GM18511 (cell line): ENCODE measurements around the gene PDE3B.
"Not testable (repeated sequence)": the region's sequence is repeated elsewhere in the genome, so short reads cannot be mapped to it uniquely, and the experiment has no call there.

Experiments
- ATAC-seq: cut with Tn5 transposase; IDR thresholded peaks from one replicate; pipeline ENCODE4 v1.9.1; 2021; ENCODE audit warnings: mild to moderate bottlenecking, moderate library complexity; ENCODE audit not compliant: unreplicated experiment

Gene PDE3B

GRCh38 chr11:14873632-14874031 is 230.0 kb downstream of the PDE3B start:
- no peak for ATAC-seq

GRCh38 chr11:14875163-14875562 is 231.6 kb downstream of the PDE3B start:
- ATAC-seq = no peak

DNA sequence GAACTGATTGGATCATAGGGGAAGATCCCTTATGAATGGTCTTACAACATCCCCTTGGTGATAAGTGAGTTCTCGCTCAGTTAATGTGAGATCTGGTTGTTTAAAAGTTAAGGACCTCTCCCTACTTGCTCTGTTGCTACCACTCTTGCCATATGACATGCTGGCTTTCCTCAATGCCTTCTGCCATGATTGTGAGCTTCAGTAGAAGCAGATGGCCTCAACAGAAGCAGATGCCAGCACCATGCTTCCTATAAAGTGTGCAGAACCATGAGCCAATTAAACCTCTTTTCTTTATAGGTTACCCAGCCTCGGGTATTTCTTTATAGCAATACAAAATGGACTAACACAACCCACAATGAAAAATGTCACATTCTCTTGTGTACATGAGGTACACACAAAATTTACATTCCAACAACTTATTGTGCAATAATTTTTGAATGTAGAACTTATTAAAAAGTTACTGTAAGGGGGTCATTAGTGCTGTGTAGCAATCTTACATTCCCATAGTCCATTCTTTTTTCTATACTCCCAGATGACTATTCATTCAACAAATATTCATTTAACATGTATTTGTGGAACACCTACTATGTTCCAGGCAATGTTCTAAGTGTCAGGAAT is 238.1 kb downstream of the PDE3B start:
- ATAC-seq = no peak

- ATAC-seq = no peak
These were observed 238.6 kb downstream of the PDE3B start for GRCh38 chr11:14882196-14882595.

GRCh38 chr11:14883683-14884082 is 240.1 kb downstream of the PDE3B start:
- ATAC-seq = not testable (repeated sequence)

GRCh38 chr11:14884667-14885273 is 241.2 kb downstream of the PDE3B start:
- ATAC-seq = no peak

DNA sequence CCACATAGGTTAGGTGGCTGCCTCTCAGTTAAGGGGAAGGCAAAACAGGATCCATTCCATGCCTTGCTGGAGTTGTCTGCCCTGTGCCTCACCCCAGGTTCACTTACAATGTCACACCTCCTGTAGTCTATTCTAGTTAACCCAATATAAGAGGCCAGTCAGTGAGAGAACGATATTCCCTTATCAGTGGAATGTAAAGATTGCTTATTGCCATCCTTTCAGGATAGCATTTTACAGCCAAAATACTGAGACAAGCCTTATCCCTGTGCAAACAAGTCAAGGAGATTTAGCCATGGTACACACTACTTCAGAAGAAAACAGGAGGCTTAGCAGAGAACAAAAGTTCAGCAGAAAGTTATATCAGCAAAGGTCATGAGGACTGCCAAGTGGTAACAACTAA is 242.9 kb downstream of the PDE3B start:
- ATAC-seq = no peak

GRCh38 chr11:14891143-14892035 is 247.8 kb downstream of the PDE3B start:
- peak; percentile 65 for ATAC-seq

DNA sequence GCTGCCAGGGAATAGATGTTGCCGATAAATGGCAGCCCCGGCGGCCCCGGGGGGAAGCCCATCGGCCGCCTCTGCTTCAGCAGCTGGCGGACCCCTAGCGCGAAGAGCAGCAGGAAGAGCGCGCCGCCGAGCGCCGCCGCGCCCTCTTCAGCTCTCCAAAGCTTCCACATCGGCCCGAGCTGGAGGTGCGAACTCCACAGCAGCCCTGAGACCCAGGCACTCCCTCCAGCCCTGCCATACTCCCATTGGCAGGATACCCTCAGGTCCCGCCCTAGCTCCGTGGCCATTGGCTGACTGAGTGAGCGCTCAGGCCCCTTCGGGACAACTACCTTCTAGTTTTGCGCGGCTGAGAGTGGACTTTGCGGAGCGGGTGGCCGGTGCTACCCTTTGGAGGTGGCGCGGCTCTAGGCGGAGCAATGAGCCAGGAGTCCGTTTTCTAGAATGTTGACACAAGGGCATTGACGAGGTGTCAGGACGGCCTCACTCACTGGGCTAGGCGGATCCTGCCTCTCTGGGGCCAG is 248.5 kb downstream of the PDE3B start, which contains the start of gene CYP2R1:
Gene CYP2R1, minus strand, starts transcription at position 196 of the 521 bp plus-strand sequence. Its CDS starts 26 bp downstream, at position 170.
- peak; percentile 93 for ATAC-seq

DNA sequence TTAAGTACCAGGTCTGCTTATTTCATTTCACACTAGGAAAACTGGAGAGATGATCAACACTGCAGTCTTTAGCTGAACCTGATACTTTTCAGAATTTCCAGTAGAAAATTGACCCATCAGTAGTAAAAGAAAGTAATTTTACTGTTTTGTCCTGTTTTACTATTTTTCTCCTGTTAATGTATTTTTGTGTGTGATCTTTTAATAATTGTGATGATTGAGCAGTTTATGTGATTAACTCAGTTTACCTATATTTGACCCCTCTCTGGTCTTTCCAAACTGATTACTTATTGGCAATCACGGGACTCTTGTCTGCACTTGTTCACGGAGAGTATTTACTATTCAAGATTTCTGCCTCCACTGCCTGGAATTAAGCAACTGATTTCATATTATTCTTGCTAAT is 249.0 kb downstream of the PDE3B start:
- ATAC-seq = no peak

GRCh38 chr11:14894657-14895598 is 251.3 kb downstream of the PDE3B start:
- no peak for ATAC-seq

DNA sequence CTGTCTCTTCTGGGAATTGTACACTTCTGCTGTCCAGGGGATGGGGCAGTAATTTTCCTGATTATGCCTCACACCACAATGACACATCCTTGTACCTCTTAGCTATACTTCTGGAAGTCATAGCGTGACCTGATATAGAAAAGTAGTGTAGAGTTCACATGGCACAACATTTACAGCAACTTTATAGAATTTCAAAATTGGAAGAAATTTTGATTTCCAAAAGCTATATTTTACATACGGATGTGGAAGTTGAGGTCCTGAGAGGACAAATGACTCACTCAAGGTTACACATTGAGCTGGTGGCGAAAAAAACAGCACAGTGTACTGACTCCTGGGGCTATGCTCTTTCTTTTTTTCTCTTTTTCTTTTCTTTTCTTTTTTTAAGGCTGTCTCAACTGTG is 254.8 kb downstream of the PDE3B start:
- ATAC-seq = no peak

DNA sequence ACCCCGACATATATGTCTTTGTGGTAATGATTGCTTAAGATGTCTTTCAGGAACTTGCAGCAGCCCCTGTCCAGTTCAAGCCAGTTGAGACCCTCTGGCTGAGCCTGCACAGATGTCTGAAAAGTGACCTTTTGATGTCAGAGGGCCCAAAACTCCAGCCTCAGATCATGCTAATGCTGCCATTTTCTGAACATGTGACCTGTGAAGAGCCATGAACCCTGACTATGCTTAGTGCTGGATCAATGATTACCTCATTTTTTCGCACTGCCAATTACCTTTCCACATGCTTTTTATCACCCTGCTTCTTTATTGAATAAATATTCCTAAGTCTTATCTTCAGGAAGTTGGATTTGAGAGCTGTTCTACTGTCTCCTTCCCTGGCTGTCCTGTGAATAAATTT is 255.3 kb downstream of the PDE3B start:
- no peak for ATAC-seq

DNA sequence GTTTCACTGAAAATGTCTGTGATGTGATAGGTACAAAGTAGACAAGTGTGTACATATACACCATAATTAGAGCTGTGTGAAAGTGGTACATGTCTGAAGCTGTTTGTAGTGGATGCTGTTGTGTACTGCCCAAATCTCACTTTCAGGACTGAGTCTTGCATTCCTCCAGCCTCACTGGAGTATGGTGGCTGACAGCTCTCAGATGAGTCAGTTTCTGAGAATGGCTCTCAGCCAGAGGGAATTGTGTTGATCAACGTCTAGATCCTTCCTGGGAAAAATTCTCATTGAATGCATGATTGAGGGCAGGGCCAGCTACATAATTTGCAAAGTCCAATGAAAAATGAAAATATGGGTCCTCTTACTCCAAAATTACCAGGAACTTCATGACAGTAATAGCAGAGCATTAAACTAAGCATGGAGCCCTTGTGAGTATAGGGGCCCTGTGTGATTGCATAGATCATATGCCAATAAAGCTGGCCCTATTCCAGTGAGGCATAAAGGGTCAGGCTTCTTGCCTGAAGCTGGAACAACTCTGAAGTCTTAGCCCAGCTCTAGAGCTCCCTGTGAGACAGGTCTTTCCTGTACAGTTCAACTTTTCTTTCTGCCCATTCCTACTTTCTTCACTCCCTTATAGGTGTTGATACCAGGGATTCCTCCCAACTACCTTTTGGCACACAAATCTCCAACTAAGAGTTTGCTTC is 259.2 kb downstream of the PDE3B start:
- no peak for ATAC-seq

- peak; percentile 50 for ATAC-seq
These were observed 261.1 kb downstream of the PDE3B start for GRCh38 chr11:14904745-14905103.

GRCh38 chr11:14905104-14906033 is 261.8 kb downstream of the PDE3B start:
- ATAC-seq = peak; percentile 74

GRCh38 chr11:14906578-14906977 is 263.0 kb downstream of the PDE3B start:
- ATAC-seq = no peak

DNA sequence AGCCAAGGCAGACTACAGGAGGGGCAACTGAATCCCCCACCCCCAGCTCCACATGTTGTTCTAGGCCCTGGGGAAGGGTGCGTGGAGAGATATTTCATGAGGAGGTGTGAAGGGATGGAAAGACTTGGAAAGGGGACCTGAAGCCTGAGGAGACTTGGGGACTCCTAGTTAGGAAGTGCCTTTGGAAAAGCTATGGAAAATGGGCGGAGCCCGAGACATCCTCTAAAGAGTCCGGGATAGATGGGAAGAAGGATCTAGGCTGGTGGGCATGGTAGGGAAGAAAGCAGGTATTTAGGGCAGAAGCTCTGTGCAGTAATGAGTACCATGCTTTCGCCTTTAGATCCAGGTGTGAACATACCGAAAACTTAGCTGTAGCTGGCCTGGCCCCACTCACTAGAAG is 263.4 kb downstream of the PDE3B start:
- no peak for ATAC-seq
